Gastrocnemius medialis (tissue), 4 donors: ENCODE measurements around the gene PSMG4.

Experiments used
- POLR2A ChIP-seq, 2 donors: fragments of 450-650 bp; IDR thresholded peaks; one replicate each; pipeline ENCODE4 v1.6.1; 2017; ENCODE audit warnings: antibody characterized with exemption in 2 of 2, mild to moderate bottlenecking in 2 of 2, moderate library complexity in 2 of 2
- TF ChIP-seq, protein P1 (sequence below), 5 experiments: fragments of 450-650 bp in 3 of 5; fragments of 200-600 bp in 2 of 5; sonication (generic) in 2 of 5; IDR thresholded peaks in 4 of 5; conservative IDR thresholded peaks in 1 of 5; 1 replicate in 4 of 5; 2 replicates in 1 of 5; pipeline ENCODE4 v1.5.1; 2016 to 2019; ENCODE audit warnings: antibody characterized with exemption in 5 of 5, mild to moderate bottlenecking in 3 of 5, moderate library complexity in 3 of 5

GRCh38 chr6:3250231-3250675 lies 8.5 kb upstream of the PSMG4 start:
- TF ChIP-seq, protein P1, sequence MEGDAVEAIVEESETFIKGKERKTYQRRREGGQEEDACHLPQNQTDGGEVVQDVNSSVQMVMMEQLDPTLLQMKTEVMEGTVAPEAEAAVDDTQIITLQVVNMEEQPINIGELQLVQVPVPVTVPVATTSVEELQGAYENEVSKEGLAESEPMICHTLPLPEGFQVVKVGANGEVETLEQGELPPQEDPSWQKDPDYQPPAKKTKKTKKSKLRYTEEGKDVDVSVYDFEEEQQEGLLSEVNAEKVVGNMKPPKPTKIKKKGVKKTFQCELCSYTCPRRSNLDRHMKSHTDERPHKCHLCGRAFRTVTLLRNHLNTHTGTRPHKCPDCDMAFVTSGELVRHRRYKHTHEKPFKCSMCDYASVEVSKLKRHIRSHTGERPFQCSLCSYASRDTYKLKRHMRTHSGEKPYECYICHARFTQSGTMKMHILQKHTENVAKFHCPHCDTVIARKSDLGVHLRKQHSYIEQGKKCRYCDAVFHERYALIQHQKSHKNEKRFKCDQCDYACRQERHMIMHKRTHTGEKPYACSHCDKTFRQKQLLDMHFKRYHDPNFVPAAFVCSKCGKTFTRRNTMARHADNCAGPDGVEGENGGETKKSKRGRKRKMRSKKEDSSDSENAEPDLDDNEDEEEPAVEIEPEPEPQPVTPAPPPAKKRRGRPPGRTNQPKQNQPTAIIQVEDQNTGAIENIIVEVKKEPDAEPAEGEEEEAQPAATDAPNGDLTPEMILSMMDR (IDR thresholded peaks at IDR 0.05 in 4 of 5, conservative IDR thresholded peaks at IDR 0.05 in 1 of 5): no peak
- no peak for TF ChIP-seq POLR2A (IDR thresholded peaks at IDR 0.05)
